ENCODE data around the gene SERPINI2.

GRCh38 chr3:167450675-167451074, 23.2 kb downstream of the SERPINI2 start:
- TF ChIP-seq CTCF (IDR thresholded peaks at IDR 0.05) (no peak), POLR2A (IDR thresholded peaks at IDR 0.05) (no peak), EP300 (IDR thresholded peaks at IDR 0.05) (no peak), POLR2AphosphoS5 (IDR thresholded peaks at IDR 0.05) (no peak)

All from sigmoid colon (tissue), 4 donors.